ENCODE results near the gene CD34. TPM values are rescaled to one million over a fixed set of nuclear protein-coding genes. Genes with fewer than 3 reads are reported as not detected.
A peak's percentile ranks its signal among the peaks of the same experiment; 100 is the strongest.
"Not testable (repeated sequence)": the region's sequence is repeated elsewhere in the genome, so short reads cannot be mapped to it uniquely, and the experiment has no call there.

Gene CD34
- total RNA-seq, 4 donors from 2014 or later, result 39.2 to 135 (median 81.2) TPM

DNA sequence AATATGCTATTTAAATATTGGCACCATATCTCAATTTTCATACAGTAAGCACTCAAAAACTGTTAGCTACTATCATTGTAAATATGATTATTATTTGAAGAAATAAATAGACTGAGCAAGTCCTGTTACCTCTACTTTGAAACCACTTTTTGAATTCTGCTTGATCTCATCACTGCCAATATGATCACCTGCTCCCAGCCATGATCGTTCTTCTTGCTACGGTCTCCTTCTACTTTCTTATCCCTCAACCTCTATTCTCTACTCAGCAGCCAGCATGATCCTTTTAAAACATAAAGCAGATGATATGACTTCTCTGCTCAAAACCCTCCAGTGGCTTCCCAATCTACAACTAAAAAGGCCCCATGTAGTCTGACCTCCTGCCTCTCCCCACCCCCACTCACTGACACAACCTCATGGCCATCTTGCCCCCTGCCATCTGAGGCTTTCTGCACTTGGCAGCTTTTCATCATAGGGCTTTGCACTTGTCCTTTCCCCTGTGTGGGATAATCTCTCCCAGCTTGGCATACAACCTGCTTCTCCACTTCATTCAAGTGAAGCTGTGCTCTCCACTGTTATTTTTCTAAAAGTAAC, 27.2 kb downstream of the CD34 start:
- no peak for DNase-seq
- Histone ChIP-seq H3K4me3 (no peak overlapping the region), H3K9me3 (no peaks in the 10 kb centered on the region), H3K27ac (peak overlapping the region in 1 of 2 donors; percentile 85), H3K36me3 (no peaks in the 10 kb centered on the region), H3K27me3 (no peaks in the 10 kb centered on the region), H3K4me1 (no peaks in the 10 kb centered on the region)
- intact Hi-C loops (cut with DNase I; ENCODE audit: low total_unique reads), result no loop called here
- no peak for TF ChIP-seq CTCF (IDR thresholded peaks at IDR 0.05)
- no peak for TF ChIP-seq POLR2A (IDR thresholded peaks at IDR 0.05)

DNA sequence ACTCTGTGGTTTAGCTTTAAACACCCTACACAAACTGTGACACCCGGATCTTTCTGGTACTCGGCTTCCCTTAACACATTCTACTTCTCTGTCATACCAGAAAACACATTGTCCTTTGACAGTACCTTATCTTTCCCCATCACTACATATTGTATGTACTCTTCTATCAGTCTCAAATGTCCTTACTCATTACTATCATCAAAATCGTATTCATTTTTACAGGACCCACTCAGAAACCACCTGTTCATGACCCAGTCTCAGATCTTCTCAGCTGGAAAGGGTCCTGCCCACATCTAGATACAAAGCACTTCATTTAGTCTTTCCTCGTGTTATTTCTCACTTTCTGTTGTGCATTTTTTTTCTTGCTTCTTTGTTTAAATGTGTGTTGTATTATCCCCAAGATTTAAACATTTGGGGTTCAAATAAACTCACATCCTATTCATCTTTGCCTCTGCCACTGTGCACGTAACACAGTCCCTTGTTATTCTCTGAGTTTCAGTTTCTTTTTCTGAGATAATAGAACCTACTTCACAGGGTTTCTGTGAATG, 27.7 kb downstream of the CD34 start:
- intact Hi-C loops (cut with DNase I; ENCODE audit: low total_unique reads), result no loop called here
- TF ChIP-seq POLR2A (IDR thresholded peaks at IDR 0.05), result no peak
- H3K4me3 ChIP-seq, result no peak overlapping the region
- no peaks in the 10 kb centered on the region for H3K36me3 ChIP-seq
- H3K27me3 ChIP-seq, result no peaks in the 10 kb centered on the region
- peak overlapping the region in 1 of 2 donors; percentile 85 for H3K27ac ChIP-seq
- no peaks in the 10 kb centered on the region for H3K4me1 ChIP-seq
- no peak for DNase-seq
- no peaks in the 10 kb centered on the region for H3K9me3 ChIP-seq

- Histone ChIP-seq H3K27ac (peak overlapping the region in 1 of 2 donors; percentile 85), H3K27me3 (no peaks in the 10 kb centered on the region), H3K4me3 (no peak overlapping the region), H3K4me1 (no peaks in the 10 kb centered on the region), H3K36me3 (no peaks in the 10 kb centered on the region), H3K9me3 (no peaks in the 10 kb centered on the region)
- intact Hi-C loops (cut with DNase I; ENCODE audit: low total_unique reads), result no loop called here
- no peak for TF ChIP-seq POLR2A (IDR thresholded peaks at IDR 0.05)
- TF ChIP-seq CTCF (IDR thresholded peaks at IDR 0.05), result no peak
- no peak for DNase-seq
Observed at GRCh38 chr1:207882692-207883091, 28.2 kb downstream of the CD34 start.

DNA sequence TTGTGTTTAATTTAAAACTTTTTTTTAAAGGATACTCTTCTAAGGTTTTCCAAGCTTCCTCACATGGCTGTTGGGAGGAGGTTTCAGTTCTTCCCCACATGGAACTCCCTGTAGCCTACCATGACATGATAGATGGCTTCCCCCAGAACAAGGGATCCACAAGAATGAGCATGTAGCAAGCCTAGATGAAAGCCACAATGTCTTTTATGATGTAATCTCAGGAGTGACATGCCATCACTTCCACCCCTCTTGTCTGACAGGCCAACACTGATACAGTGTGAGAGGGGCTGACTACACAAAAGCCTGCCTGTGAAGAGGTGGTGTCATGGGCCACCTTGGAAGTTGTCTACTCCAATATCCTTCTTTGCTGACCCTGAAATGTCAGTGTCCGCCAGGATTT, 32.0 kb downstream of the CD34 start:
- TF ChIP-seq POLR2A (IDR thresholded peaks at IDR 0.05) (no peak), CTCF (IDR thresholded peaks at IDR 0.05) (no peak)
- H3K27me3 ChIP-seq, result no peaks in the 10 kb centered on the region
- intact Hi-C loops (cut with DNase I; ENCODE audit: low total_unique reads), result no loop called here

GRCh38 chr1:207877914-207878313, 33.0 kb downstream of the CD34 start:
- H3K4me3 ChIP-seq; intact Hi-C loops (cut with DNase I; ENCODE audit: low total_unique reads); H3K9me3 ChIP-seq; DNase-seq; H3K27ac ChIP-seq; H3K27me3 ChIP-seq; H3K36me3 ChIP-seq; H3K4me1 ChIP-seq: not testable (repeated sequence)

More for the DNA sequence above, 32.0 kb downstream of the CD34 start:
- Histone ChIP-seq H3K9me3 (no peaks in the 10 kb centered on the region), H3K4me3 (no peak overlapping the region), H3K4me1 (no peaks in the 10 kb centered on the region), H3K36me3 (no peaks in the 10 kb centered on the region), H3K27ac (no peak overlapping the region)
- DNase-seq, result no peak

DNA sequence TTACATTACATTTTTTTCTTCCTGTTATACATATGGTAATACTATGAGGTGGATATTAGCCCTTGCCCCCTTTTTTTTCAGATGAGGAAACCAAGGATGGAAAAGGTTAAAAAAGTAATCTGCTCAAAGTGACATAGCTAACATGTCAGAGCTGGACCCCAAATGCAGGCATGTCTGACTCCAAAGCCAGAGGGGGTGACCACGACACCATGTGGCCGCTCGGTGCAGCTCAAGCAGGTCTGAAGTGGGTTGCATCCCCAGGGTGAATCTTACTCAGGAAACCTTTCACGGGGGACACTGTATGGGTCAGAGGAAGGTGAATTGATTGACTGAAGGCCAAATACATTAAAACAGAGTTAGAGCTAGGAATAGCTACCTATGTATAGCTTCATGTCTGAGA, 34.8 kb downstream of the CD34 start:
- H3K9me3 ChIP-seq, result no peaks in the 10 kb centered on the region
- no peak overlapping the region for H3K4me3 ChIP-seq
- no peaks in the 10 kb centered on the region for H3K4me1 ChIP-seq
- H3K36me3 ChIP-seq, result no peaks in the 10 kb centered on the region
- intact Hi-C loops (cut with DNase I; ENCODE audit: low total_unique reads), result no loop called here
- TF ChIP-seq POLR2A (IDR thresholded peaks at IDR 0.05) (no peak), CTCF (IDR thresholded peaks at IDR 0.05) (no peak)
- no peaks in the 10 kb centered on the region for H3K27me3 ChIP-seq
- DNase-seq, result no peak
- H3K27ac ChIP-seq, result no peak overlapping the region

Measured in uterus (tissue), 4 donors.